GM21423 (cell line): ENCODE measurements around the gene TAMALIN.

Experiments
- ATAC-seq: cut with Tn5 transposase; IDR thresholded peaks from one replicate; pipeline ENCODE4 v1.9.1; 2021; ENCODE audit warnings: mild to moderate bottlenecking, moderate library complexity; ENCODE audit not compliant: unreplicated experiment

Gene TAMALIN

DNA sequence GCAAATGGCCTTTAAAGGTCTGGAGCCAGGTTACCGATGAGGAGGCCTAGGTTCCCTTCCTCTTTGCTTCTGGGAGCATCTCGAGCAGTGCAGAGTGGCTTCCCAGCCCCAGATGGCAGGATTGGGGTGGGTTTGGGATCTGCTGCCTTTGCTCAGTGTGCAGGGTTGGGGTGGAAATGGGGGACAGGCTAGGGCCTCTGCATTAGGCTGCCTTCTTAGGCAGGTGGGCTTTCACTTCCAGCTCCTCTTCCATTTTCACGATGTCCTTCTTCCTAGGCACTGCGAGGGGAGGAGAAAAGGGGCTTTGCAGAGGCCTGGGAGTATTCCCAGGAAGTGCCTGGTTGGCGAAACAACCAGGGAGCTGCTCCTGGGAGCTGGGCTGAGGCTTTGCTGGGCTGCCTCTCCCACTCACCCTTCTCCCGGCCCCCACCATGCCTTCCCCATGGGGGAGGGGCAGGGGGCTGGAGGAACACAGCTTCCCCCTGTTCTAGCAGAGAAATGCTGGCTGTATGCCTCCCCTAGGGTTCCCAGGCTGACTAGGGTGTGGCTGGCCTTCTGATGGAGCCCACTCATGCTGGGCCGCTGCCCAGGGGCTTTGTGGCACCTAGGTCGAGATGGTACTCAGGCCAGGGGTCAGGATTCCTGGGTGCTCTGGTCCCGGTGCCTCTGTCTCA, 46.9 kb downstream of the TAMALIN start:
- ATAC-seq: no peak

GRCh38 chr12:52054231-52054832, 47.6 kb downstream of the TAMALIN start:
- no peak for ATAC-seq

DNA sequence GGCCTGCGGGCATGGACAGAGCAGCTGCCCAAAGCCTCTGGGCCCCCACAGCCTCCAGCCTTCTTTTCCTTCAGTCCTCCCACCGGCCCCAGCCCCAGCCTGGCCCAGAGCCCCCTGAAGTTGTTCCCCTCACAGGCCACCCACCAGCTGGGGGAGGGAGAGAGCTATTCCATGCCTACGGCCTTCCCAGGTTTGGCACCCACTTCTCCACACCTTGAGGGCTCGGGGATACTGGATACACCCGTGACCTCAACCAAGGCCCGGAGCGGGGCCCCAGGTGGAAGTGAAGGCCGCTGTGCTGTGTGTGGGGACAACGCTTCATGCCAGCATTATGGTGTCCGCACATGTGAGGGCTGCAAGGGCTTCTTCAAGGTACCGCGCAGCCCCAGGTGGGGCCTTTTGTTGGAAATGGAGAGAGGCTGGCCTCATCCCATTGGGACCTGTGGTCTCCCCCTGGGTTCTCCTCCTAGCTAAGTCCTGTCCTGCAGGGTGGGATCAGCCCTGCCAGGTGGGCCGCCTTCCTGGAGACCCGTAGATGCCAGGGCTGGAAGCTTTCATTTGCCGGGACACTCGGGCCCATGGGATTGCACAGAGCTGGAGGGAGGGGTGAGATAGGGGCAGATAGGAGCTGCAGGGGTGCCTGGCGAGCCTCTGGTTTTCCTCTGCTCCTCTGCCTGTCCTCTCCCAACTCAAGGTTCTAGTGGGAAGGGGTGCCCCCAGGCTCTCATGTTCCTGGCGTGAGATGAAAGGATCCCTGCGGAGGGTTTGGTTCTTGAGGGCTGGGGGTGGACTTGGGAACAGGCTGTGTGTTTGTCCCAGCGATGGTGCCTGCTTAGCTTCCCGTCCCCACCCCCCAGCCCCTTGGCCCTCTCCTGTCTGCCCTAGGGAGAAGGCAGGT, 48.3 kb downstream of the TAMALIN start:
- no peak for ATAC-seq

- no peak for ATAC-seq
These were observed 49.3 kb downstream of the TAMALIN start for GRCh38 chr12:52055731-52056711.

DNA sequence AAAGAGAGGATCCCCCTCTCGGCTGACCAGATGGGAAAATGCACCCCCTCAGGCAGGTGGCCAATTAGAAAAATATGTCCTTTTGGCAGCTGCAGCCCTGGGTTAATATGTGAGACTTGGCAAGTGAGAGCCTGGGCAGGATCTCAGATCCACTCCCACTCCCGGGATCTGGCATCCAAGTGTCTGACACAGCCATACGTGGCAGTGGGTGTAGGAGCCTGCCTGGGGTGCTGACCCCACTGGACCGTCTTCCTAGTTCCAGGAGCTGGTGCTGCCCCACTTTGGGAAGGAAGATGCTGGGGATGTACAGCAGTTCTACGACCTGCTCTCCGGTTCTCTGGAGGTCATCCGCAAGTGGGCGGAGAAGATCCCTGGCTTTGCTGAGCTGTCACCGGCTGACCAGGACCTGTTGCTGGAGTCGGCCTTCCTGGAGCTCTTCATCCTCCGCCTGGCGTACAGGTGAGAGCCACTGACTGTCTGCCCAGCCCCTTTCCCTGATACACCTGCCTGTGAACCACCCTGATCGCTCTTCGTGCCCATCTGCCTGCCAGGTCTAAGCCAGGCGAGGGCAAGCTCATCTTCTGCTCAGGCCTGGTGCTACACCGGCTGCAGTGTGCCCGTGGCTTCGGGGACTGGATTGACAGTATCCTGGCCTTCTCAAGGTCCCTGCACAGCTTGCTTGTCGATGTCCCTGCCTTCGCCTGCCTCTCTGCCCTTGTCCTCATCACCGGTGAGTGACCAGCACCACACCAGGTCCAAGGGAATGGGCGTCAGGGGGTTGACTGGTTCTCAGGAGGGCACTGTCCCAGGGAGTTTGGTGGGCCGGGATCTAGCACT, 50.3 kb downstream of the TAMALIN start:
- ATAC-seq: no peak

GRCh38 chr12:52057638-52058576, 51.2 kb downstream of the TAMALIN start:
- ATAC-seq: no peak

- no peak for ATAC-seq
These were observed 52.0 kb downstream of the TAMALIN start for GRCh38 chr12:52058631-52059361.

GRCh38 chr12:52059582-52060497, 53.1 kb downstream of the TAMALIN start:
- ATAC-seq: no peak

- ATAC-seq: no peak
These were observed 53.9 kb downstream of the TAMALIN start for GRCh38 chr12:52060498-52061177.

DNA sequence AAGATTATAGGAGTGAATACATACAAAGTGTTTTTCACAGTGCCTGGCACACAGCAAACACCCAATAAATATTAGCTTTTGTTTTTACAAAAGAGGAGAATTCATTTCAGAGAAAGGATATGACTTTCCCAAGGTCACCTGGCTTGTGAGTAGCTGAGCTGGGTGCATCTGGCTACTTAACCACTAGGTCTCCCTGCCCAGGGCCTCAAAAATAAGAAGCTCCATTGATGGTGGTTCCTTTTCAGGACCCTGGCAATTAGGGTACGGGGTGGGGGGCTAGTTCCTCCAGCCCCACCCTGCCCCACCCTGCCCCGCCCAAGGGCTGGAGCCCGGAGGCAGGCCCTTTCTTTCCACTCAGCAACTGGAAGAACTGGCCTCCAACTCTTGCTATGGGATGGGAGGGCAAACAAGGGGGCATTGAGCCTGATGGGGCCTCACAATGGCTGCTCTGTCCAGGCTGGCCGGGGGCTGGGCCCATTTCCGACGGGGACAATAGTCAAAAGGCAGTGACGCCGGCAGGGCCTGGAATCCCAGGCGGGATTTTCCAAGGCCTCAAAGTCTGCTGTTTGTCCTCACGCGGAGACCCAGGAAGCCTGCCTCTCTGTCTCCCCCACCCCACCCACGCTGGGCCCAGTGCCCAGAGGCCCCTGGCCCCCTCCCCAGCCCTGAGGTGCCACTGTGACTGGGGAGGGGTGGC, 54.9 kb downstream of the TAMALIN start:
- no peak for ATAC-seq

DNA sequence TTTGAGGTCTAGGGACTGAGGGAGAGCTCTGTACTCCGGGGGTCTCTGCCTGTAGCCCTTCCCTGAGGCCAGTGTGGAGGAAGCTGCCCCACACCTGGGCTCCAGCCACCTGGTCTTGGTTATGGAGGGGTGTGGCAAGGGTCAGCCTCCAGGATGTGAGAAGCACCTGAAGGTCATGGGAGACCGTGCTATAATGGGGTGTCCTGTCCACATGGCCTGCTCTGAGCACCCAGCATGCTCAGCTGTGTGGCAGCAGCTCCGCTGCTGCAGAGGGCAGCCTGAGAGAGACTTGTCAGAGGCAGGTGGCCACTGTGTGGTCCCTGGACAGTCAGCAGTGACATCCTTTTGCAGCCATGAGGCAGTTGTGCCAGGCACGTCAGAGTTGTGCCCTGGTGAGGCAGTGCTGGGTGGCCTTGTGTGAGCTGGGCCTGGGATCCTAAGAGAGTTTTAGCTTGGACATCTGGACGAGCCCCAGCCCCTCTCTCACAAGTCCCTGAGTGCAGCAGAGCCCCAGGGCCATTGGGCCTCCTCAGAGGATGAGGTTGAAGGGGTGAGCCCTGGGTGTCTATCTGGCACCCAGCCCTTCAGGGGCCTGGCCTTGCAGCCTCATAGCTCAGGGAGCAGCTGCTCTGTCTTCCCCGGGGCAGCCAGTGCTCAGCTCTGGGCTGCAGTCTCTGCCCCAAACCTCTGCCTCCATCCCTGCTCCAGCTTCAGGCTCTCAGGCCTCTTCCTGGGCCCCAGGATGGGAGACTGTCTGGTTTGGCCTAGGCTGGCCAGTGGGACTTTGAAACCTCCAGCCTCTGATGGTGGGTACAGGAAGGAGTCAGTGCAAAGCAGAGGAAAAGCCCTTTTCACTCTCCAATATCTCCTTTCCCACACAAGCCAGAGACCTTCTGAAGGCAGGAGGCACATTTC, 55.7 kb downstream of the TAMALIN start:
- ATAC-seq: no peak

DNA sequence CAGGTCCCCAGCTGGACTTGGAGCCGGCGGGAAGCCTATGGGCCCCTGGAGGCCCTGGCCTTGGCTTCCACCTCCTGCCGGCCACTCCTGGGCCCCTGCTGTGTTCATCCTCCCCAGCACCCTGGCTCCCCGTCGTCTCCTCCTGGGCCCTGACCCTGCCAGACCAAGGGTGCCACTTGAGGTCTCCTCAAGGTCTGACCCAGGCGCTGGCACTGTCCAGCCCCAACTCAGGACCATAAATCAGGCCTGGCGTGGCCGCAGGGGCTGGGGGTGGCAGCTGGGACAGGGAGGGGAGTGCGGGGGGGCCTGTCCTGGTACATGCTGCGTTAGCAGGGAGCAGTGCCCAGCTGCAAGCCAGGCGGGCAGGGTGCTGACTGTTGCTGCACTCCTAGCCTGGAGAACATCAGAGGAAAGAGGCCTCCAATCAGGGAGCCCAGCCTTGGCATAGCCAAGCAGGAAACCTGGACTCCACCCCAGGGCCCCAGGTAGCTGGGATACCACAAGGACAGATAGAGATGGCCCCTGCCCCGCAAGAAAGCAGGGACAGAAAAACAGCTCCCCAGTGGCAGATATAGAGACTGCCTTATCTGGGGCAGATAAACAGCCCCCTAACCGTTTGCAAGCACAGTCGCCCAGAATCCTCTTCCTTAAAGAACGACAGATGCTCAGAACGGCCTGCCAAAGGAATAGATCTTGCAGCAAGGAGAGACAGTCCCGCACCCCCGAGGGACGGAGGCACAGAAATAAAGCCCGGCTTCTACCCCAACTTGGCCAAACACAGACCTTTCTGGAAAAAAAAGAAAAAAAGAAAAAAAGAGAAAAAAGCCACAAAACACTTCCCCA, 56.6 kb downstream of the TAMALIN start:
- ATAC-seq: no peak

DNA sequence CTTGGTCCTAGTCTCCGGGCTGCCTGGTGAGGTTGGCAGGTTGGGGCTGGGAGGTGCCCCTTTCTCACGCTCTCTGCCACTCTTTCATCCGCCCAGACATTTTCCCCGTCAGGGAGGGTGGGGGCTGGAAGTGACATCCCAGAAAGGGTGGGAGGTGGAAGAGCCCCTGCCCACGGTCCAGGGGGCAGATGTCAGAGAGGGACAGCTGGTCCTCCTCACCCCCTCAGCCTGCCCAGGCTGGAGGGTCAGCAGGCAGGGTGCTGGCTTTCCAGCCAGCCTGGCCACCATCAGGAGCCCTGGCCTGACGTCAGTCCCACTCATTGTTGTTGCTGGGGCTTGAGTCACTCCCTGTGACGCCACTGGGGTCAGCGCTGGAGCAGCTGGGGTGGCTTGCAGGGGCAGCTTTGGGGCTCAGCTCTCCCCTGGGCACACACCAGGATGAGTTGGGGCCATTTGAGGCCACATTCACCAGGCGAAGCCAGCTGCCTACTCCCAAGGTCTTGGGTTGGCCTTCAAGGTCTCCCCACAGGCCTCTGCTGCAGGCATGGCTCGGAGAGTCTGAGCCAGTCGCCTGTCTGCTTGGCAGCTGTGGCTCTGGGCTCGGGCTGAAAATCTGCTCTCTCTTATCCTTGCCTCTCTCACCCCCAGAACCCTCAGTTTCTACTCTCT, 57.4 kb downstream of the TAMALIN start:
- ATAC-seq: no peak
